Upper lobe of left lung (tissue), 4 donors: ENCODE data around the gene CUEDC1.

Experiments
- CTCF ChIP-seq, 6 experiments: fragments of 450-650 bp in 4 of 6; fragments of 200-600 bp in 2 of 6; sonication (generic) in 2 of 6; IDR thresholded peaks; one replicate each; pipeline ENCODE4 v1.5.1; 2016 to 2019; ENCODE audit warnings: antibody characterized with exemption in 6 of 6
- EP300 ChIP-seq, 4 donors: sonication (generic); formaldehyde crosslinking; IDR thresholded peaks; one replicate each; pipeline ENCODE4 v1.5.1; 2017; ENCODE audit warnings: antibody characterized with exemption in 4 of 4, control low read depth in 2 of 4
- POLR2A ChIP-seq, 4 donors: fragments of 450-650 bp; IDR thresholded peaks; one replicate each; pipeline ENCODE4 v1.5.1; 2016 to 2017; ENCODE audit warnings: antibody characterized with exemption in 4 of 4, mild to moderate bottlenecking in 2 of 4
- POLR2AphosphoS5 ChIP-seq, 2 donors: sonication (generic); formaldehyde crosslinking; IDR thresholded peaks; one replicate each; pipeline ENCODE4 v1.5.1; 2017; ENCODE audit warnings: antibody characterized with exemption in 2 of 2

DNA sequence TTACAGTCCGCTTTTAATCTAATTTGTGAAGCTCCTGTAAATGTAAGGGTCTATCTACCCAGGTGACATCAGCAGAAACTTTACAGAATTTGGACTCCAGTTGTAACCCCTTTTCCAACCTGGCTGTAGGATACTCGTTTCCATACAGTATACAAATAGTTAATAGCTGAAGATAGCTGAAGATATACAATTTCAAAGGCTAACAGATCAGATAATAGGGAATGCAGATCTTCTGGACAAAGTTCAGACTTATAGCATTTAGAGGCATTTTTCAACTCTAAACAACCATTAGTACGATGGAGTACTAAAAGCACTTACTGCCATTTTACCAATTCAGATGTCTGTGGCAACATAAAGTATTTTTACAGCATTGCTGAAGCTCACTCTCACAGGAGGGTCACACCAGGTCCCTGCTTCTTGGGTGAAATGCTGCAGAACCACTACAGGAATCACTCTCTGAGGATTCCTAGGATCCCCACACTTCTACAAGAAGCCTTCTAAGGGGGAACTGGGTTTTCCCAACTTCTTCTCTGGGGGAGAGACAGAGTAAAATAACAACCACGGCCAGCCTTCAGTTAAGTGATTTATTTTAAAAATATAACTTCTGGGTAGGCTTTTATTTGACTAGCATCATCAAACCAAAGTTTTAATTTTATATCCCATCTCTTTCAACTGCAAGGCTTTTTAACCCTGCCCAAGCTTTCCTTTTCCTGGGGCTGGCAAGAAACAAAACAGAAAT, 29.9 kb upstream of the CUEDC1 start:
- no peak for TF ChIP-seq CTCF (IDR thresholded peaks at IDR 0.05)
- TF ChIP-seq POLR2A (IDR thresholded peaks at IDR 0.05) = no peak
- no peak for TF ChIP-seq EP300 (IDR thresholded peaks at IDR 0.05)
- no peak for TF ChIP-seq POLR2AphosphoS5 (IDR thresholded peaks at IDR 0.05)
